H9 (cell line): ENCODE measurements around the gene SNRNP200. TPM values are rescaled to one million over a fixed set of nuclear protein-coding genes. Genes with fewer than 3 reads are reported as not detected.

Experiments used
- DNase-seq: peaks from one replicate; pipeline ENCODE4 v3.0.0-alpha.2; 2017
- H2AFZ ChIP-seq: one replicate; pipeline ENCODE4 v1.6.1; 2013; ENCODE audit warnings: mild to moderate bottlenecking, low read length, control low read depth, moderate library complexity
- H2AK5ac ChIP-seq: 2 replicates; pipeline ENCODE4 v1.6.1; 2013; ENCODE audit warnings: low read length, control low read depth, mixed read lengths; ENCODE audit not compliant: insufficient read length
- H2BK120ac ChIP-seq: one replicate; pipeline ENCODE4 v1.6.1; 2013; ENCODE audit warnings: low read depth, mild to moderate bottlenecking, low read length, control low read depth, inconsistent platforms; ENCODE audit not compliant: poor library complexity, severe bottlenecking
- H2BK12ac ChIP-seq: 2 replicates; pipeline ENCODE4 v1.6.1; 2013; ENCODE audit warnings: low read length, control low read depth, mixed read lengths, low read depth; ENCODE audit not compliant: insufficient read length
- H2BK15ac ChIP-seq: 2 replicates; pipeline ENCODE4 v1.6.1; 2013; ENCODE audit warnings: low read depth, low read length, control low read depth
- H2BK20ac ChIP-seq: one replicate; pipeline ENCODE4 v1.6.1; 2013; ENCODE audit warnings: low read depth, mild to moderate bottlenecking, low read length, control low read depth, inconsistent platforms; ENCODE audit not compliant: poor library complexity, severe bottlenecking
- H2BK5ac ChIP-seq: 2 replicates; pipeline ENCODE4 v1.6.1; 2013; ENCODE audit warnings: low read length, control low read depth, mixed read lengths; ENCODE audit not compliant: insufficient read length
- H3K14ac ChIP-seq: 2 replicates; pipeline ENCODE4 v1.6.1; 2013; ENCODE audit warnings: low read length, control low read depth; ENCODE audit not compliant: insufficient read depth
- H3K18ac ChIP-seq: 2 replicates; pipeline ENCODE4 v1.6.1; 2013; ENCODE audit warnings: low read depth, mild to moderate bottlenecking, mixed read lengths, low read length, control low read depth; ENCODE audit not compliant: insufficient read length
- H3K23ac ChIP-seq: 2 replicates; pipeline ENCODE4 v1.6.1; 2013; ENCODE audit warnings: low read length, control low read depth, mixed read lengths, low read depth; ENCODE audit not compliant: insufficient read length
- H3K23me2 ChIP-seq: 2 replicates; pipeline ENCODE4 v1.6.1; 2013; ENCODE audit warnings: low read depth, mild to moderate bottlenecking, mixed read lengths, low read length, control low read depth; ENCODE audit not compliant: insufficient read length, poor library complexity, severe bottlenecking
- H3K27ac ChIP-seq: 2 replicates; pipeline ENCODE4 v1.5.1; 2013; ENCODE audit warnings: low read length, control low read depth, mixed read lengths, low read depth; ENCODE audit not compliant: insufficient read length
- H3K27me3 ChIP-seq: 2 replicates; pipeline ENCODE4 v1.6.1; 2013; ENCODE audit warnings: low read length, control low read depth, inconsistent platforms; ENCODE audit not compliant: insufficient read depth
- H3K4ac ChIP-seq: 2 replicates; pipeline ENCODE4 v1.6.1; 2013; ENCODE audit warnings: low read depth, mild to moderate bottlenecking, control low read depth, inconsistent platforms, low read length, moderate library complexity
- H3K4me1 ChIP-seq: 2 replicates; pipeline ENCODE4 v1.6.1; 2013; ENCODE audit warnings: low read length, control low read depth, inconsistent platforms; ENCODE audit not compliant: insufficient read depth
- H3K4me2 ChIP-seq: 2 replicates; pipeline ENCODE4 v1.6.1; 2013; ENCODE audit warnings: low read length, control low read depth, mixed read lengths; ENCODE audit not compliant: insufficient read length, insufficient read depth
- H3K56ac ChIP-seq: 2 replicates; pipeline ENCODE4 v1.6.1; 2013; ENCODE audit warnings: low read depth, mild to moderate bottlenecking, mixed read lengths, low read length, control low read depth; ENCODE audit not compliant: insufficient read length
- H3K79me1 ChIP-seq: 2 replicates; pipeline ENCODE4 v1.6.1; 2013; ENCODE audit warnings: low read depth, mild to moderate bottlenecking, moderate library complexity, low read length, control low read depth, inconsistent platforms; ENCODE audit not compliant: insufficient read depth, poor library complexity, severe bottlenecking
- H3K79me2 ChIP-seq: 2 replicates; pipeline ENCODE4 v1.6.1; 2013; ENCODE audit warnings: low read length, control low read depth, inconsistent platforms; ENCODE audit not compliant: insufficient read depth
- H3K9ac ChIP-seq: 2 replicates; pipeline ENCODE4 v1.6.1; 2013; ENCODE audit warnings: low read length, control low read depth, mixed read lengths; ENCODE audit not compliant: insufficient read length; ENCODE audit errors: extremely low read depth
- H3K9me3 ChIP-seq: one replicate; pipeline ENCODE4 v1.6.1; 2013; ENCODE audit warnings: low read depth, low read length, inconsistent platforms; ENCODE audit not compliant: control insufficient read depth
- H3T11ph ChIP-seq: one replicate; pipeline ENCODE4 v1.6.1; 2013; ENCODE audit warnings: mild to moderate bottlenecking, low read length, control low read depth, inconsistent platforms
- H4K20me1 ChIP-seq: one replicate; pipeline ENCODE4 v1.6.1; 2013; ENCODE audit not compliant: control insufficient read depth, insufficient read length, insufficient read depth
- H4K5ac ChIP-seq: 2 replicates; pipeline ENCODE4 v1.6.1; 2013; ENCODE audit warnings: low read depth, mild to moderate bottlenecking, mixed read lengths, low read length, control low read depth; ENCODE audit not compliant: insufficient read length
- H4K8ac ChIP-seq: replicated peaks from 2 replicates; pipeline ENCODE4 v1.6.1; 2013; ENCODE audit warnings: low read length, control low read depth, mixed read lengths, low read depth; ENCODE audit not compliant: insufficient read length
- H4K91ac ChIP-seq: 2 replicates; pipeline ENCODE4 v1.6.1; 2013; ENCODE audit warnings: low read depth, mild to moderate bottlenecking, moderate library complexity, mixed read lengths, low read length, control low read depth; ENCODE audit not compliant: insufficient read length
- H3K27ac Mint-ChIP-seq, 3 experiments: 2 replicates in 2 of 3; 3 replicates in 1 of 3; pipeline ENCODE4 v1.8.0; 2020 to 2021; ENCODE audit warnings: mixed read lengths in 3 of 3, mild to moderate bottlenecking in 1 of 3, moderate library complexity in 1 of 3
- H3K27me3 Mint-ChIP-seq: 2 replicates; pipeline ENCODE4 v1.8.0; 2021; ENCODE audit warnings: low read depth, mild to moderate bottlenecking, moderate library complexity, mixed read lengths
- H3K36me3 Mint-ChIP-seq, 3 experiments: 2 replicates in 2 of 3; 3 replicates in 1 of 3; pipeline ENCODE4 v1.8.0; 2020 to 2021; ENCODE audit warnings: low read depth in 3 of 3, mixed read lengths in 3 of 3; ENCODE audit not compliant: insufficient read depth in 1 of 3
- H3K4me1 Mint-ChIP-seq, 2 experiments: 2 replicates each; pipeline ENCODE4 v1.8.0; 2020; ENCODE audit warnings: mixed read lengths in 2 of 2
- H3K4me3 Mint-ChIP-seq, 2 experiments: 2 replicates in 1 of 2; 3 replicates in 1 of 2; pipeline ENCODE4 v1.8.0; 2020 to 2021; ENCODE audit warnings: mild to moderate bottlenecking in 2 of 2, mixed read lengths in 2 of 2, moderate library complexity in 1 of 2
- H3K9me3 Mint-ChIP-seq, 2 experiments: 2 replicates in 1 of 2; 3 replicates in 1 of 2; pipeline ENCODE4 v1.8.0; 2020; ENCODE audit warnings: mild to moderate bottlenecking in 2 of 2, mixed read lengths in 2 of 2, moderate library complexity in 1 of 2
- WGBS: extraction: QIAGEN DNeasy Blood & Tissue Kit; methylation state at CpG from one replicate; pipeline ENCODE4 v1.1.7; 2013; ENCODE audit warnings: missing lambda C conversion rate, low lambda C conversion rate, mixed read lengths; ENCODE audit not compliant: insufficient read length; ENCODE audit errors: extremely low coverage; 5-methylcytosine and 5-hydroxymethylcytosine counted together
- total RNA-seq: library from RNA; stranded (reverse); gene quantifications from 2 replicates; pipeline ENCODE4 v1.2.1, GENCODE V29; 2021
- TF ChIP-seq, protein P1 (sequence below): fragments of 200-600 bp; sonication (generic); conservative IDR thresholded peaks from 3 replicates; pipeline ENCODE4 v1.8.0; 2021; ENCODE audit warnings: antibody characterized with exemption, mild to moderate bottlenecking

The SNRNP200 gene
- total RNA-seq, 1 experiment from 2014 or later: 215 TPM

DNA sequence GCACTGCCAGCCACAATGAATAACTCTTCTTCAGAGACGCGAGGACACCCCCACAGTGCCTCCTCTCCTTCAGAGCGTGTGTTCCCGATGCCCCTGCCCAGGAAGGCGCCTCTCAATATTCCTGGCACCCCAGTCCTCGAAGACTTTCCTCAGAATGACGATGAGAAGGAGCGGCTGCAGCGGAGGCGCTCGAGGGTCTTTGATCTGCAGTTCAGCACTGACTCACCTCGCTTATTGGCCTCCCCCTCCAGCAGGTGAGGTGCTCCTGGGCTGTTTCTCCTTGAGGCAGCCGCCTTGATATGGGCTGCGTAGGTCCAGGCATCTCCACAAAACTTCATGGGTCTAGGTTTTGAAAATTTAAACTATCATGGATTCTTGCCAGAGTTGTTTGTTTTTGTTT lies 36.3 kb upstream of the SNRNP200 start:
- no peak for DNase-seq

More for the DNA sequence above, 36.3 kb upstream of the SNRNP200 start:
- H3K27ac ChIP-seq: no peak overlapping the region
- H3K23me2 ChIP-seq: no peaks in the 10 kb centered on the region
- H3K23ac ChIP-seq: no peak overlapping the region
- no peak overlapping the region for H2BK20ac ChIP-seq
- H4K8ac ChIP-seq: no peak overlapping the region
- H2AFZ ChIP-seq: no peak overlapping the region
- H3K4me1 ChIP-seq: no peaks in the 10 kb centered on the region
- no peak overlapping the region for H2BK15ac ChIP-seq
- H2BK5ac ChIP-seq: no peak overlapping the region
- no CpG with 5 or more reads among the region's 14 CpGs for whole genome bisulfite sequencing
- H3K18ac ChIP-seq: no peak overlapping the region
- Mint-ChIP-seq H3K4me3 (no peak overlapping the region), H3K9me3 (no peaks in the 10 kb centered on the region), H3K27ac (no peak overlapping the region), H3K27me3 (no peaks in the 10 kb centered on the region), H3K36me3 (peaks cover 43 to 70% (median 67%) of the 10 kb centered on the region in 3 experiments), H3K4me1 (peaks cover 3 to 6% of the 10 kb centered on the region in 2 experiments)
- H3K9ac ChIP-seq: no peak overlapping the region
- H3T11ph ChIP-seq: no peak overlapping the region
- TF ChIP-seq, protein P1, sequence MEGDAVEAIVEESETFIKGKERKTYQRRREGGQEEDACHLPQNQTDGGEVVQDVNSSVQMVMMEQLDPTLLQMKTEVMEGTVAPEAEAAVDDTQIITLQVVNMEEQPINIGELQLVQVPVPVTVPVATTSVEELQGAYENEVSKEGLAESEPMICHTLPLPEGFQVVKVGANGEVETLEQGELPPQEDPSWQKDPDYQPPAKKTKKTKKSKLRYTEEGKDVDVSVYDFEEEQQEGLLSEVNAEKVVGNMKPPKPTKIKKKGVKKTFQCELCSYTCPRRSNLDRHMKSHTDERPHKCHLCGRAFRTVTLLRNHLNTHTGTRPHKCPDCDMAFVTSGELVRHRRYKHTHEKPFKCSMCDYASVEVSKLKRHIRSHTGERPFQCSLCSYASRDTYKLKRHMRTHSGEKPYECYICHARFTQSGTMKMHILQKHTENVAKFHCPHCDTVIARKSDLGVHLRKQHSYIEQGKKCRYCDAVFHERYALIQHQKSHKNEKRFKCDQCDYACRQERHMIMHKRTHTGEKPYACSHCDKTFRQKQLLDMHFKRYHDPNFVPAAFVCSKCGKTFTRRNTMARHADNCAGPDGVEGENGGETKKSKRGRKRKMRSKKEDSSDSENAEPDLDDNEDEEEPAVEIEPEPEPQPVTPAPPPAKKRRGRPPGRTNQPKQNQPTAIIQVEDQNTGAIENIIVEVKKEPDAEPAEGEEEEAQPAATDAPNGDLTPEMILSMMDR: no peak
- no peak overlapping the region for H3K4me2 ChIP-seq
- H4K5ac ChIP-seq: no peak overlapping the region
- H3K27me3 ChIP-seq: no peaks in the 10 kb centered on the region
- no peak overlapping the region for H3K56ac ChIP-seq
- no peaks in the 10 kb centered on the region for H3K9me3 ChIP-seq
- no peak overlapping the region for H4K91ac ChIP-seq
- peaks cover 11% of the 10 kb centered on the region; the same call in 1 of the 2 replicates for H3K79me2 ChIP-seq
- H3K4ac ChIP-seq: no peak overlapping the region
- H4K20me1 ChIP-seq: no peaks in the 10 kb centered on the region
- no peaks in the 10 kb centered on the region for H3K79me1 ChIP-seq
- no peak overlapping the region for H3K14ac ChIP-seq
- H2BK12ac ChIP-seq: no peak overlapping the region
- no peak overlapping the region for H2BK120ac ChIP-seq
- no peak overlapping the region for H2AK5ac ChIP-seq
